ENCODE data around the gene GNB2. TPM values are rescaled to one million over a fixed set of nuclear protein-coding genes. Genes with fewer than 3 reads are reported as not detected.

Gene GNB2
- total and polyA plus RNA-seq, 4 donors: 37.6 to 133 (median 73.2) TPM

DNA sequence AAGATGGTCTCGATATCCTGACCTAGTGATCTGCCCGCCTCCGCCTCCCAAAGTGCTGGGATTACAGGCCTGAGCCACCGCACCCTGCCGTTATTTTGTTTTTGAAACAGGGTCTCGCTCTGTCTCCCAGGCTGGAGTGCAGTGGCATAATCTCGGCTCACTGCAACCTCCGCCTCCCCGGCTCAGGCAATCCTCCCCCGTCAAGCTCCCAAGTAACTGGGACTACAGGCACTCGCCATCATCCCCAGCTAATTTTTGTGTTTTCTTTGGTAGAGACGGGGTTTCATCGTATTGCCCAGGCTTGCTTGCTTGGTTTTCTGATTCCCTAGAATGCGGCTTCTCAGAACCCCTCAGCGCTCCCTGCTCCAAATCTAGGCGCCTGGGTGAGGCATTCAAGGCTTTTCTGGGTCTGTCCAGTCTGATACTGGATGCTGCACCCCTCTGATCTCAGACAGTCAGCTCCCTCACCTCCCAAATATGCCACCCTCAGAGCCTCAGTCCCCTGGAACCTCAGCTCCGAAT is 33.5 kb upstream of the GNB2 start:
- Histone ChIP-seq H3K27me3 (ENCODE audit: control insufficient read depth in 4 of 4, insufficient read depth in 4 of 4, low read length in 3 of 4) (no peaks in the 10 kb centered on the region), H3K36me3 (ENCODE audit: control insufficient read depth in 4 of 4, insufficient read depth in 3 of 4, low read depth in 1 of 4, low read length in 3 of 4) (peaks cover 0 to 8% (median 4%) of the 10 kb centered on the region in 4 donors), H3K4me3 (ENCODE audit: low read depth in 1 of 3, low read length in 3 of 3) (peak overlapping the region; percentile 59 to 88 (median 73)), H3K9me3 (ENCODE audit: control insufficient read depth in 4 of 4, low read length in 3 of 4) (no peaks in the 10 kb centered on the region), H3K9ac (ENCODE audit: low read depth in 1 of 2, low read length in 2 of 2) (peak overlapping the region in 1 of 2 donors; percentile 61), H3K4me1 (ENCODE audit: control insufficient read depth in 4 of 4, insufficient read depth in 4 of 4, low read length in 3 of 4) (peaks cover 0 to 30% (median 14%) of the 10 kb centered on the region in 4 donors), H3K27ac (ENCODE audit: low read depth in 1 of 2, low read length in 2 of 2) (peak overlapping the region; percentile 44 to 88)
- TF ChIP-seq FOXA1 (IDR thresholded peaks at IDR 0.05): no peak
- TF ChIP-seq EGR1 (IDR thresholded peaks at IDR 0.05; ENCODE audit: low read depth in 2 of 2): no peak
- TF ChIP-seq YY1 (IDR thresholded peaks at IDR 0.05): no peak
- no peak for TF ChIP-seq NR2F2 (IDR thresholded peaks at IDR 0.05)
- TF ChIP-seq HNF4A (conservative IDR thresholded peaks at IDR 0.05): no peak
- no peak for TF ChIP-seq SP1 (IDR thresholded peaks at IDR 0.05)
- TF ChIP-seq TAF1 (conservative IDR thresholded peaks at IDR 0.05): no peak
- TF ChIP-seq RXRA (IDR thresholded peaks at IDR 0.05): no peak
- TF ChIP-seq, protein P1, sequence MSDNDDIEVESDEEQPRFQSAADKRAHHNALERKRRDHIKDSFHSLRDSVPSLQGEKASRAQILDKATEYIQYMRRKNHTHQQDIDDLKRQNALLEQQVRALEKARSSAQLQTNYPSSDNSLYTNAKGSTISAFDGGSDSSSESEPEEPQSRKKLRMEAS (IDR thresholded peaks at IDR 0.05): no peak
- no peak for TF ChIP-seq JUND (IDR thresholded peaks at IDR 0.05)
- TF ChIP-seq, protein P2, sequence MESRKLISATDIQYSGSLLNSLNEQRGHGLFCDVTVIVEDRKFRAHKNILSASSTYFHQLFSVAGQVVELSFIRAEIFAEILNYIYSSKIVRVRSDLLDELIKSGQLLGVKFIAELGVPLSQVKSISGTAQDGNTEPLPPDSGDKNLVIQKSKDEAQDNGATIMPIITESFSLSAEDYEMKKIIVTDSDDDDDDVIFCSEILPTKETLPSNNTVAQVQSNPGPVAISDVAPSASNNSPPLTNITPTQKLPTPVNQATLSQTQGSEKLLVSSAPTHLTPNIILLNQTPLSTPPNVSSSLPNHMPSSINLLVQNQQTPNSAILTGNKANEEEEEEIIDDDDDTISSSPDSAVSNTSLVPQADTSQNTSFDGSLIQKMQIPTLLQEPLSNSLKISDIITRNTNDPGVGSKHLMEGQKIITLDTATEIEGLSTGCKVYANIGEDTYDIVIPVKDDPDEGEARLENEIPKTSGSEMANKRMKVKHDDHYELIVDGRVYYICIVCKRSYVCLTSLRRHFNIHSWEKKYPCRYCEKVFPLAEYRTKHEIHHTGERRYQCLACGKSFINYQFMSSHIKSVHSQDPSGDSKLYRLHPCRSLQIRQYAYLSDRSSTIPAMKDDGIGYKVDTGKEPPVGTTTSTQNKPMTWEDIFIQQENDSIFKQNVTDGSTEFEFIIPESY (IDR thresholded peaks at IDR 0.05): no peak
- TF ChIP-seq FOXA2 (IDR thresholded peaks at IDR 0.05): no peak
- TF ChIP-seq RAD21 (IDR thresholded peaks at IDR 0.05): no peak
- no peak for TF ChIP-seq HNF4G (IDR thresholded peaks at IDR 0.05)
- TF ChIP-seq, protein P3, sequence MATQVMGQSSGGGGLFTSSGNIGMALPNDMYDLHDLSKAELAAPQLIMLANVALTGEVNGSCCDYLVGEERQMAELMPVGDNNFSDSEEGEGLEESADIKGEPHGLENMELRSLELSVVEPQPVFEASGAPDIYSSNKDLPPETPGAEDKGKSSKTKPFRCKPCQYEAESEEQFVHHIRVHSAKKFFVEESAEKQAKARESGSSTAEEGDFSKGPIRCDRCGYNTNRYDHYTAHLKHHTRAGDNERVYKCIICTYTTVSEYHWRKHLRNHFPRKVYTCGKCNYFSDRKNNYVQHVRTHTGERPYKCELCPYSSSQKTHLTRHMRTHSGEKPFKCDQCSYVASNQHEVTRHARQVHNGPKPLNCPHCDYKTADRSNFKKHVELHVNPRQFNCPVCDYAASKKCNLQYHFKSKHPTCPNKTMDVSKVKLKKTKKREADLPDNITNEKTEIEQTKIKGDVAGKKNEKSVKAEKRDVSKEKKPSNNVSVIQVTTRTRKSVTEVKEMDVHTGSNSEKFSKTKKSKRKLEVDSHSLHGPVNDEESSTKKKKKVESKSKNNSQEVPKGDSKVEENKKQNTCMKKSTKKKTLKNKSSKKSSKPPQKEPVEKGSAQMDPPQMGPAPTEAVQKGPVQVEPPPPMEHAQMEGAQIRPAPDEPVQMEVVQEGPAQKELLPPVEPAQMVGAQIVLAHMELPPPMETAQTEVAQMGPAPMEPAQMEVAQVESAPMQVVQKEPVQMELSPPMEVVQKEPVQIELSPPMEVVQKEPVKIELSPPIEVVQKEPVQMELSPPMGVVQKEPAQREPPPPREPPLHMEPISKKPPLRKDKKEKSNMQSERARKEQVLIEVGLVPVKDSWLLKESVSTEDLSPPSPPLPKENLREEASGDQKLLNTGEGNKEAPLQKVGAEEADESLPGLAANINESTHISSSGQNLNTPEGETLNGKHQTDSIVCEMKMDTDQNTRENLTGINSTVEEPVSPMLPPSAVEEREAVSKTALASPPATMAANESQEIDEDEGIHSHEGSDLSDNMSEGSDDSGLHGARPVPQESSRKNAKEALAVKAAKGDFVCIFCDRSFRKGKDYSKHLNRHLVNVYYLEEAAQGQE (IDR thresholded peaks at IDR 0.05): no peak
- TF ChIP-seq, protein P4, sequence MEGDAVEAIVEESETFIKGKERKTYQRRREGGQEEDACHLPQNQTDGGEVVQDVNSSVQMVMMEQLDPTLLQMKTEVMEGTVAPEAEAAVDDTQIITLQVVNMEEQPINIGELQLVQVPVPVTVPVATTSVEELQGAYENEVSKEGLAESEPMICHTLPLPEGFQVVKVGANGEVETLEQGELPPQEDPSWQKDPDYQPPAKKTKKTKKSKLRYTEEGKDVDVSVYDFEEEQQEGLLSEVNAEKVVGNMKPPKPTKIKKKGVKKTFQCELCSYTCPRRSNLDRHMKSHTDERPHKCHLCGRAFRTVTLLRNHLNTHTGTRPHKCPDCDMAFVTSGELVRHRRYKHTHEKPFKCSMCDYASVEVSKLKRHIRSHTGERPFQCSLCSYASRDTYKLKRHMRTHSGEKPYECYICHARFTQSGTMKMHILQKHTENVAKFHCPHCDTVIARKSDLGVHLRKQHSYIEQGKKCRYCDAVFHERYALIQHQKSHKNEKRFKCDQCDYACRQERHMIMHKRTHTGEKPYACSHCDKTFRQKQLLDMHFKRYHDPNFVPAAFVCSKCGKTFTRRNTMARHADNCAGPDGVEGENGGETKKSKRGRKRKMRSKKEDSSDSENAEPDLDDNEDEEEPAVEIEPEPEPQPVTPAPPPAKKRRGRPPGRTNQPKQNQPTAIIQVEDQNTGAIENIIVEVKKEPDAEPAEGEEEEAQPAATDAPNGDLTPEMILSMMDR (IDR thresholded peaks at IDR 0.05; ENCODE audit: low read depth, low read length, missing input control): no peak
- no peak for TF ChIP-seq GABPA (IDR thresholded peaks at IDR 0.05 in 1 of 2, conservative IDR thresholded peaks at IDR 0.05 in 1 of 2)
- WGBS: 41% methylated on average over 17 of the region's 17 CpGs
- no peak for DNase-seq (ENCODE audit: low spot score)

Measured in liver (tissue), 9 donors.